Renal cortex interstitium (tissue), 11 donors: ENCODE measurements around the gene MAPK13. TPM values are rescaled to one million over a fixed set of nuclear protein-coding genes. Genes with fewer than 3 reads are reported as not detected.

Experiments used
- DNase-seq, 11 donors: peaks; one replicate each; pipeline ENCODE4 v3.0.0-alpha.2; 2013; ENCODE audit warnings: low read depth in 9 of 11, low spot score in 4 of 11; ENCODE audit errors: extremely low read depth in 1 of 11
- polyA plus RNA-seq, 3 donors: library from polyadenylated mRNA; unstranded; fragments of 120-200 nt; gene quantifications; one replicate each; pipeline ENCODE4 v1.2.1, GENCODE V29; 2013; ENCODE audit not compliant: insufficient read length in 3 of 3

Gene MAPK13
- polyA plus RNA-seq, 3 donors: 19.3 to 27.0 (median 21.2) TPM

DNA sequence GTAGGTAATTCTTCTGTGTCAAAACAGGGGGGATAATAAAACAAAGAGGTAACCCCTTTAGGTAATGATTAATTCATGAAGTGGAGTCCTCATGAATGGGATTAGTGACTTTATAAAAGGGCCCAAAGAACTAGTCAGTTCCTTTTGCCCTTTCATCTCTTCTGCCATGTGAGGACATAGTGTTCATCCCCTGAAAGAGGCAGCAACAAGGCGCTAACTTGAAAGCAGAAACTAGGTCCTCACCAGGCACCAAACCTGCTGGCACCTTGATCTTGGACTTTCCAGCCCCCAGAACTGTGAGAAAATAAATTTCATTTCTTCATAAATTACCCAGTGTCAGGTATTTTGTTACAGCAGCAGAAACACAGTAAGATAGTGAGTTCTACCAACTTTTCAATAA, 49.8 kb downstream of the MAPK13 start:
- no peak for DNase-seq

DNA sequence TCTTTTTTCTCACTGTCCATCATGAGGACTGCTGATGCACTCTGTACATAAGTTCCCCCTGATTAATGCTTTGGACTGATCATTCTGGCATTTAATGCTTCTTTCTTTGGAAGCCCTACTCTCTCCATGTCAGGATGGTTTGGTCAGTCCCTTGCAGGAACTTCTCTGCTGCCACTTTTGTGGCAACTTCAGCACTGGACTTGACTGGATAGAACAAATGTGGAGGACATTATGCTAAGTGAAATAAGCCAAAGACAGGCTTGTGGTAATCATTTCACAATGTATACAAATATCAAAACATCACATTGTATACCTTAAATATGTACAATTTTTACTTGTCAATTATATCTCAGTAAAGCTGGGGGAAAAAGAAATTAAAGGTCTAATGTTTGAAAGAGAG, 54.0 kb downstream of the MAPK13 start:
- DNase-seq: no peak

GRCh38 chr6:36186199-36186598, 55.9 kb downstream of the MAPK13 start:
- DNase-seq: no peak

GRCh38 chr6:36187446-36187845, 57.1 kb downstream of the MAPK13 start:
- no peak for DNase-seq

Other genes with a start within 250 kb of the MAPK13 start
- 10 to 100 TPM; 49.3 to 55.3 (median 53.8) TPM for gene SRPK1, start 209.4 kb upstream of the MAPK13 start, polyA plus RNA-seq
- gene SLC26A8, start 105.9 kb upstream of the MAPK13 start, polyA plus RNA-seq: under 1 TPM; 0.23 to 0.44 (median 0.27) TPM
- 10 to 100 TPM; 50.1 to 56.3 (median 54.3) TPM for gene MAPK14, start 102.7 kb upstream of the MAPK13 start, polyA plus RNA-seq
- gene BRPF3, start 66.2 kb downstream of the MAPK13 start, polyA plus RNA-seq: 10 to 100 TPM; 49.6 to 51.4 (median 50.6) TPM
- gene PNPLA1, start 139.5 kb downstream of the MAPK13 start, polyA plus RNA-seq: 1 to 10 TPM; 1.7 to 3.8 (median 1.7) TPM
- under 1 TPM; 0.10 to 0.18 (median 0.11) TPM for gene BNIP5, start 206.4 kb downstream of the MAPK13 start, polyA plus RNA-seq